Measurements from ENCODE around the gene SYCP3.
"Not testable (repeated sequence)": the region's sequence is repeated elsewhere in the genome, so short reads cannot be mapped to it uniquely, and the experiment has no call there.

Gene SYCP3

DNA sequence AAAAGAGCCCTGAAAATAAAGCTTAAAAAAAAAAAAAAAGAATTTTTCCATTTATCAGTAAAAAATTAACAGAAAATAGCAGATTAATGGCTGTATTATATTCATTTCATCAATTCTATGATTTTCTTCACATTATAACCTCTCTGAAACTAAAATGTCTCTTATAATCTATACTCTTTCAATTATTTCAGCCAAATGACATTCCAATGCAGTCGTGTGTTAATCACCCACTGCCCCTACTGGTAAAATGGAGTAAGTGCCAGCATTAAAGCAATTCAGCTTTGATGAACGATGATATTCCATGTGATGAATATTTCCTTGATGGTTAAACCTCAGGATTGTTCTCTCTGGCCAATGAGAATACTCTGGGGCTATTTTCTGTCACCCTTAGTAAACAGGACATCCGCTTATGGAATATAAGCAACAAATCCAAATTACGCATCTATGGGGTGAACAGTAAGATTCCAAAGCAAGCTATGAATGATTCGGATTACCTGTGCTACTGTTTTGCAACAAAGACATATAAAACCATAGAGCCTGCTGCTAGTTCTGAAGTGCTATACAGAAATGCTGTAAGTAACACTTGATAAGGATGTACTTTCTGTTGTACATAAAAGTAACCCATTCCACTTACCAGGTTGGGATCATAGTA lies 20.3 kb upstream of the SYCP3 start:
- DNase-seq (ENCODE audit: low spot score) = peak; percentile 43

- DNase-seq (ENCODE audit: low spot score) = no peak
Observed at GRCh38 chr12:101750152-101750551, 10.9 kb upstream of the SYCP3 start.

- no peak for DNase-seq (ENCODE audit: low spot score)
Observed at GRCh38 chr12:101749657-101750056, 10.4 kb upstream of the SYCP3 start.

GRCh38 chr12:101748907-101749306 lies 9.6 kb upstream of the SYCP3 start:
- DNase-seq (ENCODE audit: low spot score) = no peak

DNA sequence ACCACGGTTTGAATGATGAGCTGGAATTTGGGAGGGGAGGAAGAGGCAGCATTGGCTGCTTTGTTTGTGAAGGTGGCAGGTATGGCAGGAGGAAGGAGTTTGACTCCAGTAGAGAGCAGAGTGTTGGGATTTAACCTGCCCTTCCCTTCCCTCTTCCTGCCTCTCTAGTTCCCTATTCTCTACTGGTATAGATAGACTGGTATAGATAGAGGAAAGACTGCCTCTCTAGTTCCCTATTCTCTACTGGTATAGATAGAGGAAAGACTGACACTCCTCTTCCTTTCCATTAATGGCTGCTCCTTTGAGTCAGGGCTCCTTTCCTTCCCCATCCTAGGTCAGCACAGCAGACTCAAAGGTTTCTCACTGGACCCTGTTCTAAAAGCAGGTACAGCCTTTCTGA lies 8.4 kb upstream of the SYCP3 start:
- DNase-seq (ENCODE audit: low spot score) = no peak

DNA sequence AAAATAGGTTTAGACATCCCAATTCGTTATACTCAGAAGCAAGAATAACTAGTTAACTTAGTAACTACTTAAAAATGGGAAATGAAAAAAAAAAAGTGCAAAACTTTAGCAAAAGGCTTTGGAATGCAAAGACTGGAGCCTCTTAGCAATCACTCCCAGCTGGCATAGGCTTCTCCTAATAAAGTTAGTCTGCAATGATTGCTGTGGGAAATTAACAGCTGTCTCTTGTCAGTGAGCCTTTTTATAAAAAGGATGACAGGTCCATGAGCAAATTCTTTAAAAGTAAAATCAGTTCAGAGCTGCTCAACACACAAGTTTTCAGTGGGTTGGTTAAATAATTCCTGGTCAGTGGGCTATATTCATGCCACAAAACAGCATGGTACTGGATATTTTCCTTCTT lies 7.4 kb upstream of the SYCP3 start:
- DNase-seq (ENCODE audit: low spot score) = no peak

DNA sequence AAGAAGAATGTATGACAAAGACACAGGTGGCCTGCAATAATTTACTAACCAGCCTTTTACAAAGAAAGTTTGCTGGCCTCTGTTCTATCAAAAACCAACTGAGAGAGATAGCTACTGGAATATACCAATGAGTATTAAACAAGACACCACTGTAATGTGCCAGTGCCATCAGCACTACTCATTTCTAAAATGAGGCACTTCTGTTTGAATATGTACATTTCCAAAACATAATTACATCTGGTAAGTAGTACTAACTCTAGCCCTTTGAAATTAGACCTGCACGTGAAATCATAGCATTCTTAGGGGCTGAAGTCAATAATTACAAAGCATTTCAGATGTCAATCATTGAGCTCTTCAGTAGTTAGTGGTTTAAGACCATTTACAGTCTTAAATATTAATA lies 6.9 kb upstream of the SYCP3 start:
- DNase-seq (ENCODE audit: low spot score) = no peak

- DNase-seq (ENCODE audit: low spot score) = no peak
Observed at GRCh38 chr12:101745481-101745880, 6.2 kb upstream of the SYCP3 start.

DNA sequence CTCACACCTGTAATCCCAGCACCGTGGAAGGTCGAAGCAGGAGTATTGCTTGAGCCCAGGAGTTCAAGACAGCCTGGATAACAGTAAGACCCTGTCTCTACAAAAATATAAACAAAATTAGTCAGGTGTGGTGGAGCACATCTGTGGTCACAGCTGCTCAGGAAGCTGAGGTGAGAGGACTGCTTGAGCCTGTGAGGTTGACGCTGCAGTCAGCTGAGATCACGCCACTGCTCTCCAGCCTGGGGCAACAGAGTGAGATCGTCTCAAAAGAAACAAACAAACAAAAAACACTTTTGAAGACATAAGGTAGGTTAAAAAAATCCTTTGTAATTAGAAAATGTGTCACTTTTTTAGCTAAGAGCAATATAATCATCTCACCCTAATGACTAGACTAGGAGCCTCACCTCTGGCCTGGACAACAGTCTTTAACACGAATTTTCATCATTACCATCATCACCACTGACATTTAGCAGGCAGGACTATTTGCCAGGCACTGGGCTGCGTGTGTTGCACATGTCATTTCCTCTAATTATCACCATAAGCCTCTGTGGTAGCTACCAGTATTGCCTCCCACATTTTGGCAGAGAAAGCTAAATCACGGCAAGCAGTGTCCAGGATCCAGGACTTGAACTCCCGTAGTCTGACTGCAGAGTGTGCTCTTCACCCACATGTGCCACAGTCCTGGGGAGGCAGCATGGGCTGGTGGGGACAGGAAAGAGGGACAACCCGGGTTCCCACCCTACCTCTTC lies 4.6 kb upstream of the SYCP3 start:
- DNase-seq (ENCODE audit: low spot score) = no peak

DNA sequence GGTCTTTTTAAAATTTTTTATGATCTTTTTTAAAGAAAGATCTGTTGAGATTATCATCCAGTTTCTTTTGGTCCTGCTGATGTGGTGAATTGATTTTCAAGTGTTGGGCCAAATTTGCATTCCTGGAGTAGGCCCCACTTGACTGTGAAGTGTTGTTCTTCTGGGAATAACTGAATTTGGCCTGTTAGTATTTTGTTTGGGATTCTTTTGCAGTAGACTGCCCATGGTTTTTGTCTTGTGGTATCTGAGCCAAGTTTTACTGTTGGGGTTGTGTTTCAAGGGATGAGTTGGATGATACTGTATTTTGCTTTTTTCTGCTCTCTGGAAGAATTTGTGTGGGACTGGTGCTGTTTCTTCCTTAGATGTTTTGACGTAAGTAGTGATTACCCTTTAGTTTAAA lies 4.0 kb upstream of the SYCP3 start:
- no peak for DNase-seq (ENCODE audit: low spot score)

DNA sequence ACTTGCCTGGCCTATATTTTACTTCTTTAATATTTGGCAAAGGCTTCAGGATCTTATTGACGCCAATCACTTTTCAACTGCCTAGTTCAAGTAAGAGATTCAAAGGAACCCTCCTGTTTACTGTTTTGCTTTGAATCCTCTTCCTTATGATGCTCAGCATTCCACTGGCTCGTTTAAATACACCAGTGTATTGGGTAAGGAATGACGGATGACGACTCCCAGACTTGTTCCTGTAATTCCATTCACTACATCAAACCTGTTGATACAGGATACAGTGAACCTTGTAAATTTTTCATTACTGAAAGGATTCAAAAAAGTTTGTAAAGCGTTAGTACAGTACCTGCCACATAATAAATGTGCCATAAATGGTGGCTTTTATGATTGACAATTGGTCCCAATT lies 1.7 kb upstream of the SYCP3 start:
- DNase-seq (ENCODE audit: low spot score) = no peak

DNA sequence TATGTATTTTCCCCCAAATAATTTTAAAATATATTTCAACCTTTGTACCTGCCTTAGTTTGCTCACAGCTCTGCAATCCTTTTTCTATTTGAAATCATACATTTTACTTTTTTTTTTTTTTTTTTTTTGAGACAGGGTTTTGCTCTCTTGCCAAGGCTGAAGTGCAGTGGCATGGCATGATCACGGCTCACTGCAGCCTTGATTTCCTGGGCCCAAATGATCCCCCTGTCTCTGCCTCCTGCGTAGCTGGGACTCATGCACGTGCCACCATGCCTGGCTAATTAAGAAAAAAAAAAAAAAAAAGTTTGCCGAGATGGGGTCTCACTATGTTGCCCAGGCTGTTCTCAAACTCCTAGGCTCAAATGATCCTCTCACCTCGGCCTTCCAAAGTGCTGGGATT lies 1.3 kb upstream of the SYCP3 start:
- DNase-seq (ENCODE audit: low spot score) = no peak

DNA sequence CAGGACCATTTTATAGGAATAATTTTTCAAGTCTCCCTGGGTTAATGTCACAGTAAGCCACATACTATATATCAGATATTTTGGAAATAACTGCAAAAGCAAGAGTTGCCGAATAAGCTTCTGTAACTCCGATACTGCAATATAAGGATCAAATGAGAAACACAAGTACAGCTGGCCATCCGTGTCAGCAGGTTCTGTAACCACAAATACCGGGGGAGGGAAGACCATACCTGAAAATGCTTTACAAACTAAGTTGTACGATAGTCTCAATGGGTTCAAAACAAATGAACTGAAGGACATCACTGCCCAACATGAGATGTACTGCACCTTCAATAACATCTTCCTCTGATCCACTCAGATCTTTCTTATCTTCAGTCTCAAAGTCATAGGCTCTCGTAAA lies 1.8 kb downstream of the SYCP3 start:
- no peak for DNase-seq (ENCODE audit: low spot score)

DNA sequence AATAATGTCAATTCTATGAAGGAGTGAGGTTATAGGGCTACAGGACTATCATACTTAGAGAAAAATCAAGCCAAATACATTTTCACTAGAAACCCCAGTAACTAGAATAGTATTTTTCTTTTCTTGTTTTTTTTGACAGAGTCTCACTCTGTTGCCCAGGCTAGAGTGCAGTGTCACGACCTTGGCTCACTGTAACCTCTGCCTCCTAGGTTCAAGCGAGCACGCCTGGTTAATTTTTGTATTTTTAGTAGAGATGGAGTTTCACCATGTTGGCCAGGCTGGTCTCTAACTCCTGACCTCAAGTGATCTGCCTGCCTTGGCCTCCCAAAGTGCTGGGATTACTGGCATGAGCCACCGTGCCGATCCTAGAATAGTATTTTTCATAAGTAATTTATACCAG lies 4.8 kb downstream of the SYCP3 start:
- not testable (repeated sequence) for DNase-seq (ENCODE audit: low spot score)

- DNase-seq (ENCODE audit: low spot score) = no peak
Observed at GRCh38 chr12:101733166-101733565, 6.1 kb downstream of the SYCP3 start.

GRCh38 chr12:101732318-101732717 lies 6.9 kb downstream of the SYCP3 start:
- no peak for DNase-seq (ENCODE audit: low spot score)

GRCh38 chr12:101729842-101730241 lies 9.4 kb downstream of the SYCP3 start:
- no peak for DNase-seq (ENCODE audit: low spot score)

- DNase-seq (ENCODE audit: low spot score) = no peak
Observed at GRCh38 chr12:101727098-101727497, 12.2 kb downstream of the SYCP3 start.

DNA sequence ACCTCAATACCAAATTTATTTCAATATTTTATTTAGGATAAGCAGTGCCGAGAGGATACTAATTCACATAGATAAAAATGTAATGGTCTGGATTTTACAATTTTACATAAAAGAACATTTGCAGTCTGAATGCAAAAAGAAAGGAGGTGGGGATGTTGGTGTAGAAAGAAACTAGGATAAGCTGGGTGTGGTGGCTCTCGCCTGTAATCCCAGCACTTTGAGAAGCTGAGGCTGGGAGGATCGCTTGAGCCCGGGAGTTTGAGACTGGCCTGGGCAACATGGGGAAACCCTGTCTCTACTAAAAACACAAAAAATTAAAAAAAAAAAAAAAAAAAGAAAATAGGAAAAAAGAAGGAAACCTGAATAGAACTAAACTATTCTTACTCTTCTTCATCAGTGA lies 16.9 kb downstream of the SYCP3 start:
- DNase-seq (ENCODE audit: low spot score) = no peak

DNA sequence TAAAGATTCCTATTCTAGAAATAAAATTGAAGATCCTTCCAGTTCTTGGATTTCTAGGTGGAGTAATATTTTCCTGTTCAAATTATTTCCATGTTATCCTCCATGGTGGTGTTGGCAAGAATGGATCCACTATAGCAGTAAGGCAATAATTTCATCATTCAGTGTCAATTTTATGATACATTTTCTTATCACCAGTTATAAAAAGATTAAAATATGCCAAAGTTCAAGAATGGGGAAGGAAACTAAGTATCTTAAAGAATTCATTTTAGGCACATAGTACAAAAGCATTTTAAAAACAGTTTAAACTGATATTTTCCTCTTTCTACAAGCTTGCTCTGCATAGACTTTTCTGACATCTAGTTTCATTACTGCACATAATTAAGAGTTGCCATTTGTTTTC lies 19.1 kb downstream of the SYCP3 start:
- no peak for DNase-seq (ENCODE audit: low spot score)

DNA sequence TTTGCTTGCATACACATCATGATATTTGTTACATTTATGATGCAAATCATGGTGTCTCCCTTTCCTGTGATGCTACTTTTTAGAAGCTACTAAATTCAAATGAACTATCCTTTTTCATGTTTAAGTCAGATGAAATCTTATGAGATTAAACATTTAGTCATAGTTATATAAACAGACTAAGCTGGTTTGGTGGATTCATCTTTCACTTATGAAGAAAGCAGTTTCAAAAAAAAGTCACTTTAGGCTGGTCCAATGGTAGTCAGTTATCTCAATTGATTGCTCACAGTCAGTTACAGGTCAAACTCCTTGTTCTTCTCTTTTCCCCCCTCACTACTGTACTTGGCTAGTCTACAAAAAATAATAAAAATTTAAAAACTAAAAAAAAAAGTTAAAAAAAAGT lies 19.7 kb downstream of the SYCP3 start:
- no peak for DNase-seq (ENCODE audit: low spot score)

DNA sequence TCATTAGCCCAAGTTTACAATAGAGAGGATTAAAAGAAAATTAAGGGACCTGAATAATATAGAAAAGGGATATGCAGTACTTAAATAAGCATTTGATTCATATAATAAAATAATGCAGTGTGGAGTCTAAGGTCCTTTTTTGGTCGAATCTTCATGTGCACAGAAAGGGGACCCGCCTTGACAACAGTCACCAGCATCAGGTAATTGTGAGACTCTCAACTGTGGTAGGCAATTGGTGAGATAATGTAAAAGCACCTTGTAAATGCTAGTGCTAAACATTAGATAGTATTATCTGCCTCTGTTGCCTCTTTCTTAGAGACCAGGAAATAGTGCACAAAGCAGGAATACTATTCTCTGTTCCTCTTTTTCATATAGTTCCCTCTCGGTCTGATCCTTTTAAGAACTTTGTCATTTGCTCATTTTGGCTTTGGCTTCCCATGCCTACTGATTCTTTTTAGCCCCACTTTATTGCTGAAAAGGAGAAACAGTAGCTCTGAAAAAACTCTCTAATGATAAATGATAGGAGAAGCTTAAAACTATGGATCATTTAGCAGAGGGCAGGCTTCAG lies 24.3 kb downstream of the SYCP3 start:
- DNase-seq (ENCODE audit: low spot score) = no peak

- DNase-seq (ENCODE audit: low spot score) = no peak
Observed at GRCh38 chr12:101713930-101714329, 25.3 kb downstream of the SYCP3 start.

Measured in iPS-NIHi11 (cell line).